Activated CD8-positive, alpha-beta memory T cell treated with anti-CD3 and anti-CD28 coated beads, Interleukin-2, amount 50 U/mL, for 1 hour (primary cell): ENCODE measurements around the gene SMC4.
"Not testable (repeated sequence)": the region's sequence is repeated elsewhere in the genome, so short reads cannot be mapped to it uniquely, and the experiment has no call there.

Experiments
- DNase-seq: peaks from one replicate; pipeline ENCODE4 v3.0.0-alpha.2; 2020; ENCODE audit errors: extremely low read depth

The SMC4 gene

GRCh38 chr3:160446522-160447056 lies 47.1 kb downstream of the SMC4 start:
- DNase-seq = no peak

- no peak for DNase-seq
These were observed 48.1 kb downstream of the SMC4 start for GRCh38 chr3:160447544-160447943.

- no peak for DNase-seq
These were observed 49.6 kb downstream of the SMC4 start for GRCh38 chr3:160448845-160449635.

- peak; percentile 89 for DNase-seq
These were observed 50.5 kb downstream of the SMC4 start, which contains the start of gene TRIM59 for GRCh38 chr3:160449636-160450598. TSS of gene TRIM59 (minus strand) at chr3:160449786. CDS start at chr3:160439183, 10,603 bp downstream.

GRCh38 chr3:160450846-160451245 lies 51.4 kb downstream of the SMC4 start:
- DNase-seq = no peak

GRCh38 chr3:160451602-160452001 lies 52.2 kb downstream of the SMC4 start:
- DNase-seq = no peak

- DNase-seq = not testable (repeated sequence)
These were observed 52.8 kb downstream of the SMC4 start for GRCh38 chr3:160452251-160452650.

GRCh38 chr3:160454995-160455394 lies 55.5 kb downstream of the SMC4 start:
- no peak for DNase-seq

GRCh38 chr3:160455846-160456245 lies 56.4 kb downstream of the SMC4 start:
- no peak for DNase-seq

GRCh38 chr3:160458151-160458550 lies 58.7 kb downstream of the SMC4 start:
- DNase-seq = no peak

GRCh38 chr3:160459450-160459970 lies 60.1 kb downstream of the SMC4 start:
- DNase-seq = no peak

- no peak for DNase-seq
These were observed 60.6 kb downstream of the SMC4 start for GRCh38 chr3:160460033-160460432.

- DNase-seq = no peak
These were observed 64.9 kb downstream of the SMC4 start for GRCh38 chr3:160464321-160464720.

GRCh38 chr3:160464971-160465370 lies 65.5 kb downstream of the SMC4 start:
- no peak for DNase-seq

GRCh38 chr3:160470181-160470580 lies 70.7 kb downstream of the SMC4 start:
- no peak for DNase-seq

- DNase-seq = no peak
These were observed 72.4 kb downstream of the SMC4 start for GRCh38 chr3:160471892-160472291.

GRCh38 chr3:160472344-160472743 lies 72.9 kb downstream of the SMC4 start:
- DNase-seq = no peak

- no peak for DNase-seq
These were observed 73.8 kb downstream of the SMC4 start for GRCh38 chr3:160473221-160473620.

- DNase-seq = no peak
These were observed 74.5 kb downstream of the SMC4 start for GRCh38 chr3:160473978-160474377.

GRCh38 chr3:160474416-160474838 lies 75.0 kb downstream of the SMC4 start:
- DNase-seq = no peak

GRCh38 chr3:160475153-160475552 lies 75.7 kb downstream of the SMC4 start:
- DNase-seq = no peak

GRCh38 chr3:160475884-160476283 lies 76.4 kb downstream of the SMC4 start:
- no peak for DNase-seq
